ENCODE measurements around the gene IBTK.

GRCh38 chr6:82182756-82183155 is 64.8 kb downstream of the IBTK start:
- TF ChIP-seq EZH2 (IDR thresholded peaks at IDR 0.05) (no peak), POLR2AphosphoS5 (IDR thresholded peaks at IDR 0.05; ENCODE audit: borderline replicate concordance, low read depth, low read length) (no peak), FOXP2 (optimal IDR thresholded peaks at IDR 0.05; ENCODE audit: control extremely low read depth, extremely low read length, insufficient read depth) (no peak)

Measured in SK-N-MC (cell line).